GM10248 (cell line): ENCODE measurements around the gene PFKFB4.

Experiments used
- CTCF ChIA-PET: fragments of 300-600 bp; sonication (Branson Sonifier 250); formaldehyde crosslinking; extraction: SDS; loops from one replicate; lab custom pipeline; 2021; ENCODE audit warnings: antibody characterized with exemption; lab: Yijun Ruan, JAX
- POLR2A ChIA-PET: fragments of 350-650 bp; sonication (Branson Sonifier 250); formaldehyde crosslinking; extraction: SDS; loops from one replicate; lab custom pipeline; 2020; ENCODE audit warnings: antibody characterized with exemption; lab: Yijun Ruan, JAX
- DNase-seq: peaks from one replicate; pipeline ENCODE4 v3.0.0; 2012; ENCODE audit errors: extremely low spot score
- CTCF ChIP-seq: IDR thresholded peaks from 2 replicates; pipeline ENCODE4 v1.5.1; 2012; ENCODE audit warnings: mild to moderate bottlenecking, low read depth; ENCODE audit errors: extremely low read depth, missing control alignments, control extremely low read depth

PFKFB4 gene

GRCh38 chr3:48507256-48508061 lies 49.1 kb downstream of the PFKFB4 start:
- ChIA-PET CTCF (interaction anchor here (0.6 to 3.3 kb wide), 8 partner anchors 9 to 108 kb away, joined by 3 to 17 read pairs (median 4); a partner anchor contains a TSS), POLR2A (interaction anchor here (0.6 kb wide), 1 partner anchor 14 kb away, joined by 3 read pairs; no protein-coding TSS in a partner anchor)
- peak; percentile 81 for DNase-seq
- peak; percentile 76 for TF ChIP-seq CTCF

GRCh38 chr3:48505968-48506504 lies 50.6 kb downstream of the PFKFB4 start:
- ChIA-PET CTCF (interaction anchor here (1.2 to 2.3 kb wide), 4 partner anchors 32 to 70 kb away, joined by 4 to 10 read pairs (median 6); no protein-coding TSS in a partner anchor), POLR2A (interaction anchor here (0.7 kb wide), 1 partner anchor 142 kb away, joined by 4 read pairs; no protein-coding TSS in a partner anchor)
- no peak for TF ChIP-seq CTCF
- DNase-seq, result no peak

DNA sequence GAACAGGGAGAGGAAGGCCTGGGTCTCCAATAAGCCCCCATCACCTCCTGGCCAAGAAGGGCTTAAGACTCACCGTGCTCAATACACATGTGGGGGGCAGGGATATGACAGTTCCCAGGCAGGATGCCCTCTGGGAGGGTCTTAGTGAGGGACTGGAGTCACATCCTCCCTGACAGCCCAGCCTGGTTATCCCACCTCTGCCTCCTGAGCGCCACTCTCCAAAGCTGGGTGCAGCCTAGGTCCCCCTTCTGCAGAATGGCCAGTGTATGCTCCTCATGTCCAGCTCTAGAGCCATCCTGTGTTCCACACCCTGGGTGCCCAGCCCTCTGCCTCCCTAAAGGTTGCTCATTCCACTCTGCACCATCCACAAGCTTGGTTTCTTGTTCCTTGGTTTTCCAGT lies 51.5 kb downstream of the PFKFB4 start:
- no peak for TF ChIP-seq CTCF
- DNase-seq, result peak; percentile 8
- CTCF ChIA-PET, result interaction anchor here (1.8 kb wide), 2 partner anchors 32 to 69 kb away, joined by 6 read pairs; no protein-coding TSS in a partner anchor
- POLR2A ChIA-PET, result no interaction called here

DNA sequence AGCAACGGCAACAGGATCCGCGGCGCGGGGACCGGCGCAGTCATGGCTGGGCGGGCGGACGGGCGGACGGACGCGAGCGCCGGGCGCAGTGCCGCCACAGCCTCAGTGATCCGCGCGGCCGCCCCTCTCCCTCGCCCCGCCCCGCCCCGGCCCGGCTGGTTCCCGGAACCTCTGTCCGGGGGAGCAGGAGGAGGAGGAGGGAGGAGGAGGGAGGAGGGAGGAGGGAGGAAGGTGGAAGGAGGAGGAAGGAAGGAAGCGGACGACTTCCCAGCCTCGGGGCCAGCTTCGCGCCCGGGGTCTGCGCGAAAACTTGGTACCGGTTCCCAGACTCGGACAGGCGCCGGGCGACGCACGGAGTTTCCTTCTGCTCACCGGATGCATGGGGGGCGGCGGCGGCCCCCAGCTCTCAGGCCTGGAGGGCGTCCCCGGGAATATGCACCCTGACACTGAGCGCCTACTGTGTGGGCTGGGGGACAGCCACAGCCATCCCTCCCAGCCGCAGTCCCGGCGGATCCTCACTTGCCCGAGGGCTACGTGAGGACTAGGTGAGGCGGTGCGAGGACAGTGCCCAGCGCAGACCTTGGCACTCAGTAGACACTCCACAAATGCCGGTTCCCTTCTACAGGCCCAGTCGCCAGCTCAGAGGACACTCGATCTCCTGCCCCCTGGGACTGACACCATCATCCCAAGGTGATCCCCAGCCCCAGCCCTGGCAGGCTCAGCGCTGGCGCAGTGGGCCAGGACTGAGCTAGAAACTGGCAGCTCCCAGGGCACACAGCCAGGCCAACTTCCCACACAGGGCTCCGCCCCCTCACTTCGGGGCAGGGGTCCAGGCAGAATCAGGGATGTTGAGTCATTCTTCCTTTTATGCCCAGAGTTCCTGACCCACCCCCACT lies 52.3 kb downstream of the PFKFB4 start, which contains the start of gene SHISA5:
Gene SHISA5, minus strand, starts transcription at position 124 of the 896 bp plus-strand sequence. Its CDS starts 80 bp downstream, at position 44.
- POLR2A ChIA-PET, result no interaction called here
- CTCF ChIA-PET, result interaction anchor here (1.8 kb wide), 2 partner anchors 31 to 68 kb away, joined by 6 read pairs; no protein-coding TSS in a partner anchor
- DNase-seq, result peak; percentile 75
- no peak for TF ChIP-seq CTCF

GRCh38 chr3:48503401-48504050 lies 53.1 kb downstream of the PFKFB4 start:
- POLR2A ChIA-PET, result no interaction called here
- DNase-seq, result no peak
- no peak for TF ChIP-seq CTCF
- CTCF ChIA-PET, result interaction anchor here (1.8 kb wide), 1 partner anchor 68 kb away, joined by 6 read pairs; no protein-coding TSS in a partner anchor
